GM21717 (cell line): Measurements from ENCODE around the gene HEPACAM.

Experiments used
- ATAC-seq: cut with Tn5 transposase; IDR thresholded peaks from one replicate; pipeline ENCODE4 v1.9.1; 2021; ENCODE audit warnings: mild to moderate bottlenecking, moderate library complexity; ENCODE audit not compliant: unreplicated experiment

Gene HEPACAM

GRCh38 chr11:124870430-124870829 is 65.4 kb downstream of the HEPACAM start:
- no peak for ATAC-seq

DNA sequence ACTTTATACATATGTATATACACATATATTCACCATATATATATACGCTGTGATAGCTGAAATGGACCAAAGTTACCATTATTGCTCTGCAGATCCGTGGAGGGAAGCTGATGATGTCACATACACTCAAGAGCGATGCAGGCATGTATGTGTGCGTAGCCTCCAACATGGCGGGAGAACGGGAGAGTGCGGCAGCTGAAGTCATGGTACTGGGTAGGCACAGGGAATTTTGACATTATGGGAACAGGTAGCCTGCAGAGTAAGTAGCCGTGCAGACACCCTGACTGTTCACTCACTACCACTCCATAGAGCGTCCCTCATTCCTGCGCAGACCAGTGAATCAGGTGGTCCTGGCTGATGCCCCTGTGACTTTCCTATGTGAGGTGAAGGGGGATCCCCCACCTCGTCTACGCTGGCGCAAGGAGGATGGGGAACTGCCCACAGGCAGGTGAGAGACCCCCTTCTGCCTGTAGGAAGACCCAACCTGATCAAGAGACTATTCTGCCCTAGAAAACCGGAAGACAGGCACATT is 65.9 kb downstream of the HEPACAM start:
- ATAC-seq = no peak

DNA sequence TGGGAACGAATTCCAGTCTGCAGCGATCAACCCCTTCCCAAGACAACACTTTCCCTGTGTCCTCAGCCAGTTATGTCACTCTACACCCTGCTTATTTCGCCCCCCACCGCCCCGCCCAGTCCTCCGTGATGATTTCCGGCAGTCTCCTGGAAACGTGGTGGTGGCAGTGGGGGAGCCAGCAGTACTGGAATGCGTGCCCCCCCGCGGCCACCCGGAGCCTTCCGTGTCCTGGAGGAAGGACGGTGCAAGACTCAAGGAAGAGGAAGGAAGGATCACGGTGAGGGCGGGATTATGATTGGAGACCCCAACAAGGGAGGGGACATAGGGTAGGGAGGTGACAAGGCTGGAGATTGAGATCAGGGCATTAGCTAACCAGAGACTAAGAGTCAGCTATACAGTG is 66.5 kb downstream of the HEPACAM start:
- ATAC-seq = no peak
